ENCODE data around the gene RNF166. TPM values are rescaled to one million over a fixed set of nuclear protein-coding genes. Genes with fewer than 3 reads are reported as not detected.

Gene RNF166
- total and polyA plus RNA-seq, 2 of the 13 experiments (the other 11 are each of a cell fraction or from before 2014, with no cell fraction given), result 21.4 to 23.0 TPM

GRCh38 chr16:88743693-88744576, 37.7 kb upstream of the RNF166 start (continued):
- TF ChIP-seq, protein P1, sequence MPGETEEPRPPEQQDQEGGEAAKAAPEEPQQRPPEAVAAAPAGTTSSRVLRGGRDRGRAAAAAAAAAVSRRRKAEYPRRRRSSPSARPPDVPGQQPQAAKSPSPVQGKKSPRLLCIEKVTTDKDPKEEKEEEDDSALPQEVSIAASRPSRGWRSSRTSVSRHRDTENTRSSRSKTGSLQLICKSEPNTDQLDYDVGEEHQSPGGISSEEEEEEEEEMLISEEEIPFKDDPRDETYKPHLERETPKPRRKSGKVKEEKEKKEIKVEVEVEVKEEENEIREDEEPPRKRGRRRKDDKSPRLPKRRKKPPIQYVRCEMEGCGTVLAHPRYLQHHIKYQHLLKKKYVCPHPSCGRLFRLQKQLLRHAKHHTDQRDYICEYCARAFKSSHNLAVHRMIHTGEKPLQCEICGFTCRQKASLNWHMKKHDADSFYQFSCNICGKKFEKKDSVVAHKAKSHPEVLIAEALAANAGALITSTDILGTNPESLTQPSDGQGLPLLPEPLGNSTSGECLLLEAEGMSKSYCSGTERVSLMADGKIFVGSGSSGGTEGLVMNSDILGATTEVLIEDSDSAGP (CRISPR knock-in tag; IDR thresholded peaks at IDR 0.05; ENCODE audit: borderline replicate concordance), result no peak
- TF ChIP-seq TRAFD1 (CRISPR knock-in tag; IDR thresholded peaks at IDR 0.05; ENCODE audit: borderline replicate concordance), result 0 out of 2 replicates have a peak, but pooled peaks have one; percentile 25
- 0 out of 2 replicates have a peak, but pooled peaks have one; percentile 19 for TF ChIP-seq ZNF773 (CRISPR knock-in tag; IDR thresholded peaks at IDR 0.05; ENCODE audit: borderline replicate concordance)
- TF ChIP-seq POGZ (CRISPR knock-in tag; IDR thresholded peaks at IDR 0.05), result no peak
- TF ChIP-seq, protein P2, sequence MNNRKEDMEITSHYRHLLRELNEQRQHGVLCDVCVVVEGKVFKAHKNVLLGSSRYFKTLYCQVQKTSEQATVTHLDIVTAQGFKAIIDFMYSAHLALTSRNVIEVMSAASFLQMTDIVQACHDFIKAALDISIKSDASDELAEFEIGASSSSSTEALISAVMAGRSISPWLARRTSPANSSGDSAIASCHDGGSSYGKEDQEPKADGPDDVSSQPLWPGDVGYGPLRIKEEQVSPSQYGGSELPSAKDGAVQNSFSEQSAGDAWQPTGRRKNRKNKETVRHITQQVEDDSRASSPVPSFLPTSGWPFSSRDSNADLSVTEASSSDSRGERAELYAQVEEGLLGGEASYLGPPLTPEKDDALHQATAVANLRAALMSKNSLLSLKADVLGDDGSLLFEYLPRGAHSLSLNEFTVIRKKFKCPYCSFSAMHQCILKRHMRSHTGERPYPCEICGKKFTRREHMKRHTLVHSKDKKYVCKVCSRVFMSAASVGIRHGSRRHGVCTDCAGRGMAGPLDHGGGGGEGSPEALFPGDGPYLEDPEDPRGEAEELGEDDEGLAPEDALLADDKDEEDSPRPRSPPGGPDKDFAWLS (CRISPR knock-in tag; IDR thresholded peaks at IDR 0.05; ENCODE audit: borderline replicate concordance), result no peak
- peak; percentile 39; the same call in 1 of the 2 replicates for TF ChIP-seq SAP130 (CRISPR knock-in tag; IDR thresholded peaks at IDR 0.05; ENCODE audit: low read depth)
- TF ChIP-seq FOSL2 (CRISPR knock-in tag; IDR thresholded peaks at IDR 0.05), result 0 out of 2 replicates have a peak, but pooled peaks have one; percentile 9
- TF ChIP-seq, protein P3, sequence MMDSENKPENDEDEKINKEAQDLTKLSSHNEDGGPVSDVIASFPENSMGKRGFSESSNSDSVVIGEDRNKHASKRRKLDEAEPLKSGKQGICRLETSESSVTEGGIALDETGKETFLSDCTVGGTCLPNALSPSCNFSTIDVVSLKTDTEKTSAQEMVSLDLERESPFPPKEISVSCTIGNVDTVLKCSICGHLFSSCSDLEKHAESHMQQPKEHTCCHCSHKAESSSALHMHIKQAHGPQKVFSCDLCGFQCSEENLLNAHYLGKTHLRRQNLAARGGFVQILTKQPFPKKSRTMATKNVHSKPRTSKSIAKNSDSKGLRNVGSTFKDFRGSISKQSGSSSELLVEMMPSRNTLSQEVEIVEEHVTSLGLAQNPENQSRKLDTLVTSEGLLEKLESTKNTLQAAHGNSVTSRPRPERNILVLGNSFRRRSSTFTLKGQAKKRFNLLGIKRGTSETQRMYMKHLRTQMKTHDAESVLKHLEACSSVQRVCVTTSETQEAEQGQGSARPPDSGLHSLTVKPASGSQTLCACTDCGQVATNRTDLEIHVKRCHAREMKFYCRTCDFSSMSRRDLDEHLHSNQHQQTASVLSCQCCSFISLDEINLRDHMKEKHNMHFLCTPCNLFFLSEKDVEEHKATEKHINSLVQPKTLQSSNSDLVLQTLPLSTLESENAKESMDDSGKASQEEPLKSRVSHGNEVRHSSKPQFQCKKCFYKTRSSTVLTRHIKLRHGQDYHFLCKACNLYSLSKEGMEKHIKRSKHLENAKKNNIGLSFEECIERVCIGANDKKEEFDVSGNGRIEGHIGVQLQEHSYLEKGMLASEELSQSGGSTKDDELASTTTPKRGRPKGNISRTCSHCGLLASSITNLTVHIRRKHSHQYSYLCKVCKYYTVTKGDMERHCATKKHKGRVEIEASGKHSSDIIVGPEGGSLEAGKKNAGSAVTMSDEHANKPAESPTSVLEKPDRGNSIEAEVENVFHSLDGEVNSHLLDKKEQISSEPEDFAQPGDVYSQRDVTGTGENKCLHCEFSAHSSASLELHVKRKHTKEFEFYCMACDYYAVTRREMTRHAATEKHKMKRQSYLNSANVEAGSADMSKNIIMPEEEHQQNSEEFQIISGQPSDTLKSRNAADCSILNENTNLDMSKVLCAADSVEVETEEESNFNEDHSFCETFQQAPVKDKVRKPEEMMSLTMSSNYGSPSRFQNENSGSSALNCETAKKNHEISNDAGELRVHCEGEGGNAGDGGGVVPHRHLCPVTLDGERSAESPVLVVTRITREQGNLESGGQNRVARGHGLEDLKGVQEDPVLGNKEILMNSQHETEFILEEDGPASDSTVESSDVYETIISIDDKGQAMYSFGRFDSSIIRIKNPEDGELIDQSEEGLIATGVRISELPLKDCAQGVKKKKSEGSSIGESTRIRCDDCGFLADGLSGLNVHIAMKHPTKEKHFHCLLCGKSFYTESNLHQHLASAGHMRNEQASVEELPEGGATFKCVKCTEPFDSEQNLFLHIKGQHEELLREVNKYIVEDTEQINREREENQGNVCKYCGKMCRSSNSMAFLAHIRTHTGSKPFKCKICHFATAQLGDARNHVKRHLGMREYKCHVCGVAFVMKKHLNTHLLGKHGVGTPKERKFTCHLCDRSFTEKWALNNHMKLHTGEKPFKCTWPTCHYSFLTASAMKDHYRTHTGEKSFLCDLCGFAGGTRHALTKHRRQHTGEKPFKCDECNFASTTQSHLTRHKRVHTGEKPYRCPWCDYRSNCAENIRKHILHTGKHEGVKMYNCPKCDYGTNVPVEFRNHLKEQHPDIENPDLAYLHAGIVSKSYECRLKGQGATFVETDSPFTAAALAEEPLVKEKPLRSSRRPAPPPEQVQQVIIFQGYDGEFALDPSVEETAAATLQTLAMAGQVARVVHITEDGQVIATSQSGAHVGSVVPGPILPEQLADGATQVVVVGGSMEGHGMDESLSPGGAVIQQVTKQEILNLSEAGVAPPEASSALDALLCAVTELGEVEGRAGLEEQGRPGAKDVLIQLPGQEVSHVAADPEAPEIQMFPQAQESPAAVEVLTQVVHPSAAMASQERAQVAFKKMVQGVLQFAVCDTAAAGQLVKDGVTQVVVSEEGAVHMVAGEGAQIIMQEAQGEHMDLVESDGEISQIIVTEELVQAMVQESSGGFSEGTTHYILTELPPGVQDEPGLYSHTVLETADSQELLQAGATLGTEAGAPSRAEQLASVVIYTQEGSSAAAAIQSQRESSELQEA (CRISPR knock-in tag; IDR thresholded peaks at IDR 0.05; ENCODE audit: not compliant biosample characterization), result no peak
- 0 out of 2 replicates have a peak, but pooled peaks have one; percentile 51 for TF ChIP-seq REL (CRISPR knock-in tag; conservative IDR thresholded peaks at IDR 0.05)
- TF ChIP-seq YY1 (IDR thresholded peaks at IDR 0.05; ENCODE audit: insufficient read depth, insufficient replicate concordance, low read depth, low read length), result peak; percentile 46
